IPS-18c (cell line): ENCODE data around the gene POMP.

Experiments used
- H3K4me3 ChIP-seq: 2 replicates; pipeline ENCODE4 v1.7.0; 2013; ENCODE audit warnings: low read depth, mild to moderate bottlenecking, low read length, moderate library complexity; ENCODE audit not compliant: insufficient read depth
- H3K9me3 ChIP-seq: one replicate; pipeline ENCODE4 v1.6.1; 2013; ENCODE audit warnings: mild to moderate bottlenecking, low read length, moderate library complexity; ENCODE audit not compliant: control insufficient read depth, insufficient read depth

Gene POMP

DNA sequence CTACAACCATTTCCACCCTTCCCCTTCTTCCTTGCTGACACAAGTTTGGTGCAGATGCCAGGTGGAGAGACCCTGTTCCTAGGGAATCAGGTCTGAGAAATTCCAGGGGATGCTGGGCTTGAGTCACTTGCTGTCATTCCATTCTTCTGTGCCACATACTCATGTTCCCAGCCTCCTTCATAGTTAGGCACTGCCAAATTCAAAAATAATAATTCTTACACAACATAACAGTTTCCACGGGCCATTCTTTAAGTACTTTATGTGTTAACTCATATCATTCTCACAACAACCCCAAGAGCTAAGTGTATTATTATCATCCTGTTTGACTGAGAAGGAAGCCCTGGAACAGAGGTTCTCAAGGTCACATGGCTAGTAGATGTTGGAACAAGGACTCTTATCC is 27.1 kb upstream of the POMP start:
- no peak overlapping the region for H3K4me3 ChIP-seq
- H3K9me3 ChIP-seq = no peaks in the 10 kb centered on the region

DNA sequence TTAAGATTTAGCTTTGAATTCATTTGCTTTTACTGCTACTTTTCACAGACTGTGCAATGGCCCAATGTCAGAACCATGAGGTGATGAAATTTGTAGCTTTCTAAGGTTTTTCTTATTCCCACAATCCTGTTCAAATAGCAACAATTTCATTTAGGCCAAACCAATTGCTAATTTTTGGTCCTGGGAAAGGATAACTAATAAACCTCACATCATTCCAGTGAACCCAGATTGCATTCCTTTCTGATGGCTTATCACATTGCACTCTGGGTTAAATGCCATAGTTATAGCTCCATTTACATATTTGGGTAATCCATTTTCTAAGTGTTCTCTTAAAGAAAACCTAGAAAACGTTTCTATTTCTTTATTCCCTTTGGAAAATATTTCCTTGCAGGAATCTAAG is 22.9 kb upstream of the POMP start:
- no peaks in the 10 kb centered on the region for H3K9me3 ChIP-seq

DNA sequence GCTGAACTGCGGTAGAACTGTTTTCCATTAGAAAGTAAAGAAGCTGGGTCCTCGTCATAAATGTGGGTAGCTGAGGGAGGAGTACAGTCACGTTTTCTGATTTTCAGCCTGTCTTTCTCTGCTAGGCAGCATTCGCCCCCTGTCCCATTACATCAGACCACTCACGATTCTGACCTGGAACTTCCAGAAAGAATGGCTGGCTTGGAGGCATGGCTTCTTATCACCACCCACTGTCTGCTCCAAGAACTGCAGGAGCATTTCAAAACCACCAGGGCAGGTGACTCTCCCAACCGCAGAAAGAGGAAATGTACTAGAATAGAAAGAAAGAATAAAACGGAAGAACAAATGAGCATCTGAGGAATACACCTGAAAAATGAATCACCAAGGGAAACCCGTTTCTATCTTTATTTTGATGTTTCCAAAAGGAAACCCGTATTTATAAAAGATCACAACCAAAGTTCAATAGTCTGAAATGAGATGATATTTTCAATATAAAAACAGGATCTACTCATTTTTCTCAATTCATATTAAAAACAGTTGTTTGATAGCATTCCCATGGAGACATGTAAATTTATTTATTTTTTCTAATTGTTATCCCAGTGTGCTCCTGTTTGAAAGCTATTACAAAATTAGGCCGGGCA is 22.1 kb upstream of the POMP start:
- no peak overlapping the region for H3K4me3 ChIP-seq
- H3K9me3 ChIP-seq = no peaks in the 10 kb centered on the region

More for the DNA sequence above, 22.9 kb upstream of the POMP start:
- no peak overlapping the region for H3K4me3 ChIP-seq

DNA sequence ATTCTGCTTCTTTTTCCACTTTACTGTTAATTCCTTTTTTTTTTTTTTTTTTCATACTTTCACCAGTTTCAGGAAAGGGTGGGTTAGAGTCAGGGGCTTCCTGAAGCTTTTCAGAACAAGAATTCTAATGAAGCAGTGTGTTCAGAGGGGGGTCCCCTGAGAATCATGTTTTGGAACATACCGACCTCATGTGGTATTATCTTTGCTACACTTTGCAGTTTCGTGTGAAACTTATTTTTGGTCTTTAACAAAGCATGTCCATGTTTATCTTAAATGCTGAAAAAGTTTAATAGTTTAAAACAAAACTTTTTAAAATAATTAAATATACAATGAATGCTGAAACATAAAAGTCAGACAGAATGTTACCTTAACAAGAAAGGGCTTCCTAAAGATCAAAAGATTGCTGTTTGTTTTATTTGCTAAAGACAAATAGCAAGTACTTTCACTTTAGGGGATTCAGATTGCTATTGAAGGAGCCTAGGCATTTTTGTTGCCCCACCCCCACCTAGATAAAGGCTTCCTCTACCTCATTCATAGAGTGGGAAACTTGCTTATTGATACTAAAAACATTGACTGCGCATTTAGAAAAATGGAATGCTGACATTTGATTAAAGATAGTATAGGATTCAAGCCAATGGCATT is 21.1 kb upstream of the POMP start:
- Histone ChIP-seq H3K9me3 (no peaks in the 10 kb centered on the region), H3K4me3 (no peak overlapping the region)

DNA sequence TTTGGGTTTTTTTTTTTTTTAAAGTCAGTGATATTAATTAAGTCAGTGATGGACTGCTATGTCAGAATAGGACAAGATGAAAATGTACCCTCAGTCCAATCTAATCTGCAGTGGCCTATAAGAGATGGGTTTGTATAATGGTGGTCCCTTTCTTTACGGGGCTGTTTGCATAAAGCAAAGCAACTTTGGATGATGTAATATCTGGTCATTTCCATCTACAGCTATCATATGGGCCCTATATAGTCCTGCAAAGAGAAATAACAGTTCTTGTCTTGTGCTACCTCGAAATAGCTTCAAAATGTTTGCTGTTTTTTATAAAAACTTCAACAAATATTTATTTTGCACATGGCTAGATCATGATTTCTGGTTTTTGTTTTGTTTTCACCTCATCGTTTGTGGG is 20.2 kb upstream of the POMP start:
- Histone ChIP-seq H3K9me3 (no peaks in the 10 kb centered on the region), H3K4me3 (no peak overlapping the region)

DNA sequence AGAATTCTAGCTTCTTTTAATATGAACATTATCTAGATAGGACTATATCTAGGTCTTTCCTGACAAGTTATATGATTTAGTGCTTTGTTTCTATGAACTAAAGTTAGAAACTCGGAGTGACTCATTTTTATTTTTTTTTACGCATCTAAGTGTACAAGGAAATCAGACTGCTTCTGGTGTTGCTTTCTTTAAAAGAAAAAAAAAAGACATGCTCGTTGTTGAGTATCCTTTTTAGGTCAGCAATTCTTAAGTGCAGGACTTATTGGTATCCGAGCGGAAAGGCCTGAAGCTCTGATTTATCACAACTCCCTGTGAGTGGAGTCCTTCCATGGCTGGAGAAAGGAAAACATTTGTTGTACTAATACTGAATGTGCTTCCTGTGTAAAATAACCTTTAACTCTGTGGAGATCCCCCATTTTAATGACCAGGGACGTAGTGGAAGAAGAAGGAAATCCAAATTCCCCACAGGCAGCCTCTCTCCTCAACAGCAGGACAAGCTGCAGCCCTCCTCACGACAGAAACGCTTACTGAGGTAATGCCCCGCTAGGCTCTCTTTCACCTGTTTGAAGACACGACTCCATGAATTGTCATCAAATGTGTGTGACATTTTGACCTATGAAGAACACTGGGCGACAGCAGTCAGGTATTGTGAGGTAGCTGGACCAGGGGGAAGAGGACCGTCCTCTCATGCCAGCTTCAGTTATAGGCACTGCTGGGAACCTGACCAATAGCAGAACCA is 17.9 kb upstream of the POMP start:
- Histone ChIP-seq H3K4me3 (no peak overlapping the region), H3K9me3 (no peaks in the 10 kb centered on the region)

DNA sequence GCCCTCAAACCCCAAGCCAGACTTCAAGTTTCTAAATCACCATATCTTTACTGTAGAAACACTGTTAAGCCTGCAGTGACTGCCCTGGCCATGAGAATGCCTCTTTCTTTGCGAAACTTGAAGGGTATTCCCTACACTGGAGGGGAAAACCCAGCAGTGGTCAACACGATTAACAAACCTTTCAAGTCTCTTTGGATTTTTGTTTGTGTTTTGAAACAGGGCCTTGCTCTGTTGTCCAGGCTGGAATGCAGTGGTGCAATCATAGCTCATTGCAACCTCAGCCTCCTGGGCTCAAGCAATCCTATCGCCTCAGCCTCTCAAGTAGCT is 17.4 kb upstream of the POMP start:
- Histone ChIP-seq H3K4me3 (no peak overlapping the region), H3K9me3 (no peaks in the 10 kb centered on the region)

DNA sequence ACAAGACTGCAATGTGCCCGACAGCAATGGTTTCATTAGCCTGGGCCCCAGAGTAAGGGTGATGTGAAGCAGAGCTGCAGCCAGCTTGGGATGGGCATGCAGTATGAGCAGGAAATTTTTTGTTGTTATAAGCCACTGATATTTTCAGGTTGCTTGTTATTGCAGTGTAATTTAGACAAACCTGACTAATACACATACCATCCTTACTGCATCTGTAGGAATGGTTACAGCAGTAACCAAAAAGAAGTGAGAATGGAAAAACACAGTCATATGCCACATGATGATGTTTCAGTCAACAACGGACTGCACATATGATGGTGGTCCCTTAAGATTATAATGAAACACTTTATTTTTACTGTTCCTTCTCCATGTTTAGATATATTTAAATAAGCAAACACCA is 8.6 kb upstream of the POMP start:
- H3K4me3 ChIP-seq = no peak overlapping the region
- H3K9me3 ChIP-seq = no peaks in the 10 kb centered on the region

DNA sequence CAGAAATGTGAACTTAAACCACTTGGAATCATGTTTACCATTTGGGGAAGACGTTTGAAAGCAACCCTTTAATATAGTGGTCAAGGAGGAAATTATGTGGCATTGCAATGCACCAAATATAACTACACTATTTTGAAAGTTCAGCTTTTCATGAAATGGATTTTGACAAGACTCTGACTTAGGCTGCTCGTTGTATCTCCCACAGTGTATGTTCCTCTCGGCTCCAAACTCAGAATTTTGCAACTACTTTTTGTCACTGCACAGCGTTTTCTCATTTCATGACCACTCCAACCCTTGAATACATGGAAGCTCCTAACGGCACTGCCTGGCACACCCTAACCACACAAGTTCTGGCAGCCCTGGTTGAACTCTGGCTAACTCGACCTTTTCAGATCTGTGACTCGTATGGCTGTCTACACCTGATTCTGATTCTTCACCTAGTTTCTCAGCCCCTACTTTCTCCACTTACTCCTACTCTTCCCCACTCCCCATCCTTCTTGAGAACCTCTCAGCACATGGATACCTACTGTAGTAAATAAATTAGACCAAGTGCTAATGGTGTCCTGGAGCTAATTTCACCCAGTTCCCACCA is 7.0 kb upstream of the POMP start:
- Histone ChIP-seq H3K4me3 (no peak overlapping the region), H3K9me3 (no peaks in the 10 kb centered on the region)

DNA sequence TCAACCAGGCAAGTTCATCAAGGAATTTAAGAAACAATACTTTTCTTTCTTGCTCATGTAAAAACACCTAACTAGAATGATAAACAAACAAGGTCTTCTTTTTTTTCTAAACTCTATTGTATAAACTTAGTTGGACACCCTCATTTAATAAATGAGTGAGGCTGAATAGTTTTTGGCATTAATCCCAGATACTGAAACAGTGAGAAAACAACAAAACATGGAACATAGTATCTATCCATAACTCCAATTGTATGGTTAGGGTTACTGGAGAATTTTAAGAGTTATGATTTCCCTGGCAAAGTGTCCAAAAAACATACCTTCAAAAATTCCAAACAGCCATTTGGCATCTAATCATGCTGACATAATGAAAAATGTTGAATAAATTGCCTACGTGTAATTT is 5.8 kb upstream of the POMP start:
- no peak overlapping the region for H3K4me3 ChIP-seq

DNA sequence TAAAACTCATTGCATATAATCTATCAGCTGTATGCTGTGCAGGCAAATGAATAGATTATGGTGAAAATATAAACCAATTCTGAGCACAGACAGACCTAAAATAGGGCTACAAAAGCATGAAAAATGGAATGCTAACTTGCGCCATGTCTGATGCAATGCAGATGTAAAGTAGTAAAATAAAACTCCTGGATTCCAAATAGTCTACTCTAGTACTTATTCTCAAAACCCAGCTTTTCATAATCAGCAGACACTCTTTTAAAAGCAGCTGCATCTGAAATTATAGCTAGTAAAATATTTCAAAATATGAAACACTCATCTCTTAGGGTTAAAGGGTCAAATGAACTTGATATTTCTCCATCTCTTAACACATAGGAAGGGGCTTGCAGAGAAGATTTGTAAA is 4.7 kb upstream of the POMP start:
- Histone ChIP-seq H3K9me3 (no peaks in the 10 kb centered on the region), H3K4me3 (no peak overlapping the region)

More for the DNA sequence above, 5.8 kb upstream of the POMP start:
- no peaks in the 10 kb centered on the region for H3K9me3 ChIP-seq

DNA sequence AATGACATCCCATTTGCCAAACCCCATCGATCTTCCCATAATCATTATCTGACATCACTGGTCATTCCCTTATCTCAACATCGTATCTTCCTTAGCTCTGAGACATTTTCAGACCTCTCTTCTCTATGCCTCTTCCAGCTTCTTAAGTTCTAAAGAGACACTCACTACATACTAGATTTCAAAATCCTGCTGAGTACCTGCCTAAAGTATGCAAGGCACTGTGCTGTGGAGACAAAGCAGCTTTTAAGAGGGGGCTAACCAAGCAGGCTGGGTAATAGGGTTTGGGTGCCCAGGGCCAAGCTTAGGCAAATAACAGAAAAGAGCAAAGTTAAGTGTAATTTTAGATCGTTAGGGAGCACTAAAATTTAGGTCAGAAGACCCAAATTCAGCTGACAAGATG is 3.4 kb upstream of the POMP start:
- H3K9me3 ChIP-seq = no peaks in the 10 kb centered on the region
- H3K4me3 ChIP-seq = no peak overlapping the region

DNA sequence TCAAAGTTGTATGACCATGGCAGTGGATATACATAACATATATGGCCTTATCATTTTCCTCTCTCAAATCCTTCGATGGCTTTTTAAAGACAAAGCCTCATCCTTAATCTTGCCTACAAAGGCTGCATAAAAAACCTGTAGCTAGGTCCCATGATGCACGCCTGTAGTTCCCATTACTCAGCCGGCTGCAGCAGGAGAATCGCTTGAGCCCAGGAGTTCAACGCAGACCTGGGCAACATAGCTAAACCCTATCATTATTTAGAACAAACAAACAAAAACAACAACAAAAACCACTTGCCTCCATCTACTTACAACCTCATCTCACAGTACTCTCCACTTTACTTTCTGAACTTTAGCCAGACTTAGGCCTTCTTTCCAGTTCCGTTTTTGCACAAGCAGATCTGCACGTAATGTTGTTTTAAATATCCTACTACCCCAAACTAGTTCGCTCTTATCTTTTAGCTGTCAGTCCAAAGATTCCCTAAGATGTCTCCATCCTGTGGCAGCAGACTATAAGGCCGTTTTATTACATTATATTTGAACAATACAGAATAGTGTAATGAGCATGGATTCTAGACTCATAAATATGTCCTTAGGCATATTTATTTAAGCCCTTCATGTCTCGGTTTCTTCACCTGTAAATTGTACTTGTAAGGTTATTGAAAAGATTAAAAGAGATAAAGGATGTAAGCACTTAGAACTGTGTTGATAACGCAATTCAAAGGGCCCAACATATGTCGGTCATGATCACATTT is 969 bp upstream of the POMP start:
- Histone ChIP-seq H3K4me3 (peak overlapping the region; percentile 93), H3K9me3 (no peaks in the 10 kb centered on the region)

DNA sequence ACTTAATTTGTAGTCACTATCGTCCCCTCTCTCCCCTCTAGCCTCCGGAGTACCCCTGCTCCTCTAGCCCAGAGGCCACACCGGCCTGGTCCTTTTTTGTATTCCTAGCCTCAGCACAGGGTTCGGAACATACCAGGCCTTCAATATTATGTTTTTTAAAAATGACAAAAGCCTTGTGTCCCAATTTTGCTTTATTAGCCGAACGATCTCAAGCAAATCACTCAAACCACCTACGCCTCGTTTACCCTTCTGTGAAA is 463 bp upstream of the POMP start:
- Histone ChIP-seq H3K9me3 (no peaks in the 10 kb centered on the region), H3K4me3 (peak overlapping the region; percentile 93)

DNA sequence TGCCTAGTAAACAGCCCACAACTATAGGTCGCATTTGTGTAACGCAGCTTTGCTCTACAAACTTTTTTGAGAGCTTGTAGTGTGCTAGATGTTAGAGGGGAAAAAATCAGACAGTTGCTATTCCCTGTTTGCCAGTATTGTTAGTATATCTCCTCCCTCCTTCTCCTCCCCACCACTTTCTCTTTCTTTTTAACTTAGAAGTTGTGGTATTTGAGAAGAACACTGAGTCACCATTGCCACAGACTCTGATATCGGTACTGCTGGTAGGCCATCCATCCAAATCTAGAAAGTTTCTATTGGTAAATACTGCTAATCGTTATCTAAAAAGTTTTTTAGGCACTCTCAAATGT is 666 bp downstream of the POMP start:
- Histone ChIP-seq H3K4me3 (peak overlapping the region; percentile 93), H3K9me3 (no peaks in the 10 kb centered on the region)

DNA sequence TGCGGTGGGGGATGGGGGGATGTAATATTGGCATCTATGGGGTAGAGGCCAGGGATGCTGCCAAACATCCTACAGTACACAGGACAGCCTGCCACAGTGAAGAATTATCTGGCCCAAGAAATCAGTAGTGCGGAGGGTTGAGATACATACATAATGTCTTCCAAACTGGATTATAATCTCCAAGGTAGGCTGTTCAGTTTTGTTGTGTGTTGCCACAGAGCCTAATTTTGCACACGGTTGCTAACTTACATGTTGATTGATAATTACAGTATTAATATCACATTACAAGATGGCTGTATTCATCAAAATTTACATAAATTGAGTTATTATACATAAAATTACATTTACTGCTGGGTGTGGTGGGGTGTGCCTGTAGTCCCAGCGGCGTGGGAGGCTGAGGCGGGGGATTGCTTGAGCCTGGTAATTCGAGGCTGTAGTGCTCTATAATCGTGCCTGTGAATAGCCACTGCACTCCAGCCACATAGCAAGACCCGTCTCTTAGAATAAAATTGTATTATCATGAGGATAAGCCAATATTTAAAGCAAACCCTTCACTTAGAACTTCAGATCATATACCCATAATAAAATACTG is 8.1 kb downstream of the POMP start:
- H3K9me3 ChIP-seq = peaks cover 2% of the 10 kb centered on the region

DNA sequence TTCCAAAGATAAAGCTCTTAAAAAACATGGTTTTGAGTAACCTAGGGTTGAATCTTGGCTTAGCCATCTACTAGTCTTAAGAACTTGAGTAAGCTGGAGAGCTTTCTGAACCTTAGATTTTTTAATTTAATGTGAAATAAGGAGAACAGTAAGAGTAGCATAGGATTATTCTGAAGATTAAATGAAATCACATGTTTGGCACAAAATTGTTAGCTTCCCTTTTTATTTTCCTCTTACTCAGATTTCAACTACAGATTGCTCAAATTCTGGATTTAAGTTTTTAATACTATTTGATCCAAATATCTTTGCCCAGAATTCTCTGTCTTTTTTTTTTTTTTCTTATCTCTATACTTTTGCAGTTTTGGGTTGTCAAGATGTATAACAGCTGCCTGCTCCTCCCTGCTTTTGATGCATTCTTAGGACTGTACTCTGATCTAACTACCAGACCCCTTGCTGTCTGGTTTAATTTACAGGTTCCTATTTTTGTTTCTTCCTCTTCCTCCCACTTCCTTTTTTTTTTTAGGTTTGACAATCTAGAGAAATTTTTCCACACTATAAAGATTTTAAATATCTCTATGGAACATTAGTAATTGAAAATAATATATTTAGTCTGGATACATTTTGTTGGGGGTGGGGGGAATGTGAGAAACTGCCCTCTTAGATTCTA is 12.3 kb downstream of the POMP start:
- peaks cover 2% of the 10 kb centered on the region for H3K9me3 ChIP-seq
- H3K4me3 ChIP-seq = no peak overlapping the region

More for the DNA sequence above, 8.1 kb downstream of the POMP start:
- no peak overlapping the region for H3K4me3 ChIP-seq
